A549 (cell line): ENCODE results near the gene DENND10. TPM values are rescaled to one million over a fixed set of nuclear protein-coding genes. Genes with fewer than 3 reads are reported as not detected.
A peak's percentile ranks its signal among the peaks of the same experiment; 100 is the strongest.

ENCODE experiments used
- ATAC-seq, 2 experiments: fragments of 200-7000 bp in 1 of 2; fragments of >200 bp in 1 of 2; cut with Nextera tagmentation in 1 of 2; cut with Tn5 transposase in 1 of 2; 3 replicates each; pipeline versions ENCODE4 v1.8.0 to v1.9.1; 2018 to 2020; ENCODE audit warnings: mild to moderate bottlenecking in 1 of 2, moderate library complexity in 1 of 2
- CTCF ChIA-PET: fragments of 300-600 bp; sonication (Branson Sonifier 250); formaldehyde crosslinking; extraction: SDS; loops from one replicate; lab custom pipeline; 2021; ENCODE audit warnings: antibody characterized with exemption, inconsistent platforms; lab: Yijun Ruan, JAX
- POLR2A ChIA-PET: fragments of 350-600 bp; formaldehyde crosslinking; extraction: SDS; loops from one replicate; lab custom pipeline; 2021; ENCODE audit warnings: antibody characterized with exemption, inconsistent platforms; lab: Yijun Ruan, JAX
- DNase-seq, 2 experiments: peaks; one replicate each; pipeline versions ENCODE4 v3.0.0 to v3.0.0-alpha.2; 2011 to 2016; ENCODE audit warnings: low read depth in 1 of 2, low spot score in 1 of 2
- FAIRE-seq: peaks from 2 replicates; lab custom pipeline; 2011; peaks lifted over from hg19 to GRCh38; lab: Jason Lieb, UNC
- H3K27ac ChIP-seq, 2 experiments: fragments of >200 bp; sonication (Bioruptor Twin); formaldehyde crosslinking; 3 replicates each; pipeline ENCODE4 v1.5.1; 2016 to 2017
- H3K4me1 ChIP-seq: fragments of >200 bp; sonication (Bioruptor Twin); formaldehyde crosslinking; 3 replicates; pipeline ENCODE4 v1.6.1; 2016
- H3K4me2 ChIP-seq: fragments of >200 bp; sonication (Bioruptor Twin); formaldehyde crosslinking; 3 replicates; pipeline ENCODE4 v1.6.1; 2016
- H3K4me3 ChIP-seq: fragments of >200 bp; sonication (Bioruptor Twin); formaldehyde crosslinking; 3 replicates; pipeline ENCODE4 v1.5.1; 2016
- H3K9me3 ChIP-seq: fragments of >200 bp; sonication (Bioruptor Twin); formaldehyde crosslinking; 3 replicates; pipeline ENCODE4 v1.6.1; 2016
- BCL3 ChIP-seq: fragments of >200 bp; sonication (Bioruptor Twin); formaldehyde crosslinking; IDR thresholded peaks from 3 replicates; pipeline ENCODE4 v1.6.1; 2016
- BHLHE40 ChIP-seq: IDR thresholded peaks from 2 replicates; pipeline ENCODE4 v1.6.1; 2012; ENCODE audit warnings: low read depth, low read length, inconsistent platforms
- CBX2 ChIP-seq: fragments of 200-600 bp; sonication (generic); IDR thresholded peaks from 2 replicates; pipeline ENCODE4 v1.6.1; 2016; ENCODE audit warnings: low read depth, mild to moderate bottlenecking, borderline replicate concordance
- CEBPB ChIP-seq, 2 experiments: fragments of >200 bp in 1 of 2; sonication (Bioruptor Twin) in 1 of 2; formaldehyde crosslinking in 1 of 2; IDR thresholded peaks; 2 replicates each; pipeline ENCODE4 v1.6.1; 2012 to 2016
- E2F6 ChIP-seq: IDR thresholded peaks from 2 replicates; pipeline ENCODE4 v1.6.1; 2012; ENCODE audit warnings: low read depth, borderline replicate concordance
- EHMT2 ChIP-seq: fragments of 200-600 bp; sonication (generic); IDR thresholded peaks from 2 replicates; pipeline ENCODE4 v1.6.1; 2016; ENCODE audit warnings: antibody characterized with exemption, low read depth, mild to moderate bottlenecking, moderate library complexity
- FOSL2 ChIP-seq, 2 experiments: fragments of 450-650 bp in 1 of 2; fragments of >200 bp in 1 of 2; sonication (Bioruptor Twin) in 1 of 2; formaldehyde crosslinking; IDR thresholded peaks; 2 replicates each; pipeline versions ENCODE4 v1.5.0 to v1.6.1; 2016 to 2020; ENCODE audit warnings: mild to moderate bottlenecking in 1 of 2, moderate library complexity in 1 of 2
- FOXS1 ChIP-seq: fragments of 250-450 bp; sonication (Bioruptor Pico); IDR thresholded peaks from 2 replicates; pipeline ENCODE4 v1.5.0; 2020; ENCODE audit warnings: mild to moderate bottlenecking, moderate library complexity
- HEYL ChIP-seq: fragments of 250-450 bp; sonication (Bioruptor Pico); IDR thresholded peaks from 2 replicates; pipeline ENCODE4 v1.8.0; 2021; ENCODE audit warnings: mild to moderate bottlenecking, moderate library complexity
- HOXB13 ChIP-seq: fragments of 250-450 bp; sonication (Bioruptor Pico); IDR thresholded peaks from 2 replicates; pipeline ENCODE4 v1.5.0; 2020; ENCODE audit warnings: low read depth, mild to moderate bottlenecking, moderate library complexity
- JUN ChIP-seq, 2 experiments: fragments of >200 bp; sonication (Bioruptor Twin); formaldehyde crosslinking; IDR thresholded peaks; 2 replicates in 1 of 2; 3 replicates in 1 of 2; pipeline ENCODE4 v1.6.1; 2016 to 2017
- KDM1A ChIP-seq: fragments of 200-600 bp; sonication (generic); IDR thresholded peaks from 2 replicates; pipeline ENCODE4 v1.6.1; 2016; ENCODE audit warnings: low read depth, mild to moderate bottlenecking
- KDM5A ChIP-seq: fragments of 200-600 bp; sonication (generic); IDR thresholded peaks from 2 replicates; pipeline ENCODE4 v1.6.1; 2016; ENCODE audit warnings: antibody characterized with exemption, mild to moderate bottlenecking
- MAFK ChIP-seq: fragments of 450-650 bp; IDR thresholded peaks from 2 replicates; pipeline ENCODE4 v1.6.1; 2014; ENCODE audit not compliant: partially characterized antibody
- MAX ChIP-seq: IDR thresholded peaks from 2 replicates; pipeline ENCODE4 v1.6.1; 2012
- MAZ ChIP-seq: fragments of 150-350 bp; IDR thresholded peaks from 2 replicates; pipeline ENCODE4 v1.6.1; 2014; ENCODE audit warnings: antibody characterized with exemption, low read depth, low read length, borderline replicate concordance
- MYC ChIP-seq: IDR thresholded peaks from 2 replicates; pipeline ENCODE4 v1.6.1; 2012; ENCODE audit warnings: mild to moderate bottlenecking, inconsistent platforms, low read length, improper control_type of control experiment, borderline replicate concordance
- NPAS2 ChIP-seq: fragments of 250-450 bp; sonication (Bioruptor Pico); IDR thresholded peaks from 2 replicates; pipeline ENCODE4 v1.8.0; 2022; ENCODE audit warnings: mild to moderate bottlenecking, moderate library complexity, borderline replicate concordance
- PBX3 ChIP-seq: IDR thresholded peaks from 2 replicates; pipeline ENCODE4 v1.6.1; 2012
- PHF8 ChIP-seq: fragments of 200-600 bp; sonication (generic); IDR thresholded peaks from 2 replicates; pipeline ENCODE4 v1.6.1; 2016; ENCODE audit warnings: low read depth, mild to moderate bottlenecking, antibody characterized with exemption, moderate library complexity, borderline replicate concordance
- POLR2A ChIP-seq: IDR thresholded peaks from 2 replicates; pipeline ENCODE4 v1.6.1; 2012; ENCODE audit warnings: mild to moderate bottlenecking, low read length
- REST ChIP-seq: fragments of 200-600 bp; sonication (generic); IDR thresholded peaks from 2 replicates; pipeline ENCODE4 v1.6.1; 2016; ENCODE audit warnings: antibody characterized with exemption, mild to moderate bottlenecking, moderate library complexity
- RNF2 ChIP-seq: fragments of 200-600 bp; sonication (generic); IDR thresholded peaks from 2 replicates; pipeline ENCODE4 v1.6.1; 2016; ENCODE audit warnings: low read depth, mild to moderate bottlenecking, antibody characterized with exemption, moderate library complexity, borderline replicate concordance
- SMC3 ChIP-seq: fragments of >200 bp; sonication (Bioruptor Twin); formaldehyde crosslinking; IDR thresholded peaks from 3 replicates; pipeline ENCODE4 v1.6.1; 2018; ENCODE audit warnings: inconsistent platforms
- TP53 ChIP-seq: fragments of 250-450 bp; sonication (Bioruptor Pico); IDR thresholded peaks from 2 replicates; pipeline ENCODE4 v1.5.0; 2021; ENCODE audit warnings: mild to moderate bottlenecking, moderate library complexity
- USF2 ChIP-seq: fragments of 450-650 bp; IDR thresholded peaks from 2 replicates; pipeline ENCODE4 v1.6.1; 2014; ENCODE audit warnings: antibody characterized with exemption
- WGBS: methylation state at CpG from one replicate; pipeline ENCODE4 v1.1.6; 2017; ENCODE audit errors: missing lambda C conversion rate; 5-methylcytosine and 5-hydroxymethylcytosine counted together
- polyA plus RNA-seq, 4 experiments: library from polyadenylated mRNA; depleted of rRNA in 3 of 4; stranded (reverse); fragments of >200 nt; fragmentation: RNase III in 1 of 4; extraction: RNeasy Plus Mini Kit Qiagen cat#74134 plus additional on column Dnase treatment in 1 of 4; gene quantifications; 2 replicates in 3 of 4; 3 replicates in 1 of 4; pipeline ENCODE4 v1.2.3, GENCODE V29; 2011 to 2017

The DENND10 gene
- polyA plus RNA-seq, 2 of the 4 experiments (the other 2 are of a cell fraction) = 49.7 to 94.3 TPM

- DNase-seq (peak; percentile 85 to 95), FAIRE-seq (no peak), ATAC-seq (peak; percentile 91 to 92)
- Histone ChIP-seq H3K9me3 (no peaks in the 10 kb centered on the region), H3K4me2 (peak within 1 kb of the TSS; percentile 98), H3K4me3 (peak within 1 kb of the TSS; percentile 85), H3K4me1 (peaks cover 28% of the 10 kb centered on the region; the same call in 2 of the 3 replicates), H3K27ac (peak within 1 kb of the TSS; percentile 96 to 99)
- TF ChIP-seq TP53 (CRISPR knock-in tag) (no peak), CEBPB (IDR thresholded peaks at IDR 0.05) (no peak; a peak in 1 of 4 replicates), CBX2 (no peak), EHMT2 (no peak), REST (no peak), SMC3 (0 out of 3 replicates have a peak, but pooled peaks have one; percentile 5), PHF8 (peak; percentile 93), MAX (peak; percentile 94), KDM1A (no peak), NPAS2 (CRISPR knock-in tag) (peak; percentile 83), HEYL (CRISPR knock-in tag) (no peak), KDM5A (no peak), MAFK (peak; percentile 93), HOXB13 (CRISPR knock-in tag) (no peak), FOSL2 (IDR thresholded peaks at IDR 0.05) (no peak), FOSL2 (CRISPR knock-in tag; IDR thresholded peaks at IDR 0.05) (no peak), BCL3 (peak; percentile 91), MAZ (no peak), E2F6 (peak; percentile 85), POLR2A (peak; percentile 94), PBX3 (peak; percentile 37; the same call in 1 of the 2 replicates), FOXS1 (CRISPR knock-in tag) (no peak), JUN (IDR thresholded peaks at IDR 0.05) (peak; percentile 93 to 97), RNF2 (no peak), BHLHE40 (no peak), USF2 (peak; percentile 94), MYC (peak; percentile 91)
- POLR2A ChIA-PET = interaction anchor here (0.7 to 1.6 kb wide), 3 partner anchors 10 to 74 kb away, joined by 3 read pairs; no protein-coding TSS in a partner anchor
- CTCF ChIA-PET = no interaction called here
- WGBS = under 1% methylated on average over 28 of the region's 74 CpGs
These were observed 23.2 kb upstream of the DENND10 start, which contains the start of gene EIF3A for GRCh38 chr10:119080521-119081259. Gene EIF3A (minus strand): TSS chr10:119080817. CDS start chr10:119080676, 141 bp downstream.
